ENCODE results near the gene RCAN3.

RCAN3 gene

GRCh38 chr1:24558455-24558854, 55.8 kb downstream of the RCAN3 start:
- Mint-ChIP-seq H3K36me3 (ENCODE audit: low read depth) (no peaks in the 10 kb centered on the region), H3K27me3 (ENCODE audit: low read depth) (peaks cover 54% of the 10 kb centered on the region), H3K9me3 (no peaks in the 10 kb centered on the region), H3K4me3 (no peak overlapping the region), H3K27ac (no peak overlapping the region), H3K4me1 (ENCODE audit: low read depth) (peaks cover 5% of the 10 kb centered on the region)

GRCh38 chr1:24558902-24559791, 56.5 kb downstream of the RCAN3 start:
- Mint-ChIP-seq H3K4me3 (no peak overlapping the region), H3K27ac (no peak overlapping the region), H3K27me3 (ENCODE audit: low read depth) (peaks cover 48% of the 10 kb centered on the region), H3K36me3 (ENCODE audit: low read depth) (no peaks in the 10 kb centered on the region), H3K4me1 (ENCODE audit: low read depth) (peaks cover 5% of the 10 kb centered on the region), H3K9me3 (no peaks in the 10 kb centered on the region)

GRCh38 chr1:24560361-24560760, 57.7 kb downstream of the RCAN3 start:
- Mint-ChIP-seq H3K36me3 (ENCODE audit: low read depth) (no peaks in the 10 kb centered on the region), H3K4me1 (ENCODE audit: low read depth) (peaks cover 3% of the 10 kb centered on the region), H3K27ac (no peak overlapping the region), H3K9me3 (no peaks in the 10 kb centered on the region), H3K4me3 (no peak overlapping the region), H3K27me3 (ENCODE audit: low read depth) (peaks cover 36% of the 10 kb centered on the region)

- Mint-ChIP-seq H3K36me3 (ENCODE audit: low read depth) (no peaks in the 10 kb centered on the region), H3K27me3 (ENCODE audit: low read depth) (peaks cover 17% of the 10 kb centered on the region), H3K4me1 (ENCODE audit: low read depth) (peaks cover 2% of the 10 kb centered on the region), H3K4me3 (no peak overlapping the region), H3K9me3 (no peaks in the 10 kb centered on the region), H3K27ac (no peak overlapping the region)
Observed at GRCh38 chr1:24562625-24563024, 60.0 kb downstream of the RCAN3 start.

- no peak overlapping the region for H3K27ac Mint-ChIP-seq
- no peaks in the 10 kb centered on the region for H3K4me1 Mint-ChIP-seq (ENCODE audit: low read depth)
- H3K36me3 Mint-ChIP-seq (ENCODE audit: low read depth): no peaks in the 10 kb centered on the region
- H3K4me3 Mint-ChIP-seq: no peak overlapping the region
- H3K9me3 Mint-ChIP-seq: no peaks in the 10 kb centered on the region
- H3K27me3 Mint-ChIP-seq (ENCODE audit: low read depth): peaks cover 4% of the 10 kb centered on the region
Observed at GRCh38 chr1:24564695-24565094, 62.1 kb downstream of the RCAN3 start.

GRCh38 chr1:24566236-24566867, 63.7 kb downstream of the RCAN3 start:
- no peaks in the 10 kb centered on the region for H3K9me3 Mint-ChIP-seq
- H3K4me1 Mint-ChIP-seq (ENCODE audit: low read depth): no peaks in the 10 kb centered on the region
- no peak overlapping the region for H3K27ac Mint-ChIP-seq
- no peak overlapping the region for H3K4me3 Mint-ChIP-seq
- no peaks in the 10 kb centered on the region for H3K36me3 Mint-ChIP-seq (ENCODE audit: low read depth)
- peaks cover 4% of the 10 kb centered on the region for H3K27me3 Mint-ChIP-seq (ENCODE audit: low read depth)

- H3K4me1 Mint-ChIP-seq (ENCODE audit: low read depth): no peaks in the 10 kb centered on the region
- no peaks in the 10 kb centered on the region for H3K36me3 Mint-ChIP-seq (ENCODE audit: low read depth)
- peaks cover 2% of the 10 kb centered on the region for H3K27me3 Mint-ChIP-seq (ENCODE audit: low read depth)
- H3K27ac Mint-ChIP-seq: no peak overlapping the region
- no peaks in the 10 kb centered on the region for H3K9me3 Mint-ChIP-seq
- H3K4me3 Mint-ChIP-seq: no peak overlapping the region
Observed at GRCh38 chr1:24567792-24568388, 65.3 kb downstream of the RCAN3 start.

- no peaks in the 10 kb centered on the region for H3K4me1 Mint-ChIP-seq (ENCODE audit: low read depth)
- no peaks in the 10 kb centered on the region for H3K27me3 Mint-ChIP-seq (ENCODE audit: low read depth)
- H3K9me3 Mint-ChIP-seq: no peaks in the 10 kb centered on the region
Observed at GRCh38 chr1:24568475-24568874, 65.8 kb downstream of the RCAN3 start.

GRCh38 chr1:24570265-24571125, 67.9 kb downstream of the RCAN3 start:
- Mint-ChIP-seq H3K4me3 (no peak overlapping the region), H3K9me3 (no peaks in the 10 kb centered on the region), H3K27me3 (ENCODE audit: low read depth) (no peaks in the 10 kb centered on the region), H3K27ac (no peak overlapping the region), H3K4me1 (ENCODE audit: low read depth) (no peaks in the 10 kb centered on the region), H3K36me3 (ENCODE audit: low read depth) (no peaks in the 10 kb centered on the region)

More at GRCh38 chr1:24568475-24568874, 65.8 kb downstream of the RCAN3 start:
- no peak overlapping the region for H3K27ac Mint-ChIP-seq
- H3K36me3 Mint-ChIP-seq (ENCODE audit: low read depth): no peaks in the 10 kb centered on the region
- no peak overlapping the region for H3K4me3 Mint-ChIP-seq

GRCh38 chr1:24572301-24572700, 69.7 kb downstream of the RCAN3 start:
- H3K4me1 Mint-ChIP-seq (ENCODE audit: low read depth): no peaks in the 10 kb centered on the region
- no peaks in the 10 kb centered on the region for H3K27me3 Mint-ChIP-seq (ENCODE audit: low read depth)
- H3K4me3 Mint-ChIP-seq: no peak overlapping the region
- H3K27ac Mint-ChIP-seq: no peak overlapping the region
- H3K36me3 Mint-ChIP-seq (ENCODE audit: low read depth): no peaks in the 10 kb centered on the region
- no peaks in the 10 kb centered on the region for H3K9me3 Mint-ChIP-seq

GRCh38 chr1:24575905-24576587, 73.4 kb downstream of the RCAN3 start:
- peaks cover 6% of the 10 kb centered on the region for H3K27me3 Mint-ChIP-seq (ENCODE audit: low read depth)
- no peak overlapping the region for H3K4me3 Mint-ChIP-seq
- H3K27ac Mint-ChIP-seq: no peak overlapping the region
- H3K36me3 Mint-ChIP-seq (ENCODE audit: low read depth): no peaks in the 10 kb centered on the region
- no peaks in the 10 kb centered on the region for H3K4me1 Mint-ChIP-seq (ENCODE audit: low read depth)
- no peaks in the 10 kb centered on the region for H3K9me3 Mint-ChIP-seq

- H3K4me3 Mint-ChIP-seq: no peak overlapping the region
- peaks cover 6% of the 10 kb centered on the region for H3K27me3 Mint-ChIP-seq (ENCODE audit: low read depth)
- H3K36me3 Mint-ChIP-seq (ENCODE audit: low read depth): no peaks in the 10 kb centered on the region
- no peaks in the 10 kb centered on the region for H3K9me3 Mint-ChIP-seq
- H3K27ac Mint-ChIP-seq: no peak overlapping the region
- H3K4me1 Mint-ChIP-seq (ENCODE audit: low read depth): no peaks in the 10 kb centered on the region
Observed at GRCh38 chr1:24578846-24579245, 76.2 kb downstream of the RCAN3 start.

- peaks cover 18% of the 10 kb centered on the region for H3K27me3 Mint-ChIP-seq (ENCODE audit: low read depth)
- no peaks in the 10 kb centered on the region for H3K9me3 Mint-ChIP-seq
- H3K27ac Mint-ChIP-seq: no peak overlapping the region
- no peaks in the 10 kb centered on the region for H3K4me1 Mint-ChIP-seq (ENCODE audit: low read depth)
- H3K36me3 Mint-ChIP-seq (ENCODE audit: low read depth): no peaks in the 10 kb centered on the region
- H3K4me3 Mint-ChIP-seq: no peak overlapping the region
Observed at GRCh38 chr1:24580756-24581155, 78.1 kb downstream of the RCAN3 start.

- Mint-ChIP-seq H3K9me3 (no peaks in the 10 kb centered on the region), H3K27me3 (ENCODE audit: low read depth) (peaks cover 17% of the 10 kb centered on the region)
Observed at GRCh38 chr1:24584171-24584647, 81.6 kb downstream of the RCAN3 start.

More at GRCh38 chr1:24584171-24584647, 81.6 kb downstream of the RCAN3 start:
- H3K4me1 Mint-ChIP-seq (ENCODE audit: low read depth): peaks cover 3% of the 10 kb centered on the region
- no peak overlapping the region for H3K27ac Mint-ChIP-seq
- H3K4me3 Mint-ChIP-seq: no peak overlapping the region
- no peaks in the 10 kb centered on the region for H3K36me3 Mint-ChIP-seq (ENCODE audit: low read depth)

Data from T-helper 1 cell treated with Interleukin-12 subunit alpha and Interleukin-12 subunit beta and Interleukin-4 antibody, amounts not matched to agents 30 μg/mL and 1 μg/mL, for 36 hours (primary cell).